Activated effector memory CD4-positive, alpha-beta T cell treated with Interleukin-2 at 50 U/mL for 16 hours (primary cell): ENCODE results near the gene COL13A1.

Source experiments
- DNase-seq: peaks from one replicate; pipeline ENCODE4 v3.0.0-alpha.2; 2020

COL13A1 gene

GRCh38 chr10:69848454-69848853 is 46.7 kb downstream of the COL13A1 start:
- no peak for DNase-seq

GRCh38 chr10:69849825-69850224 is 48.1 kb downstream of the COL13A1 start:
- DNase-seq, result no peak

GRCh38 chr10:69850440-69850839 is 48.7 kb downstream of the COL13A1 start:
- no peak for DNase-seq

- DNase-seq, result no peak
These were observed 49.6 kb downstream of the COL13A1 start for GRCh38 chr10:69851306-69851705.

- no peak for DNase-seq
These were observed 51.4 kb downstream of the COL13A1 start for GRCh38 chr10:69853064-69853463.

GRCh38 chr10:69854511-69855345 is 53.0 kb downstream of the COL13A1 start:
- no peak for DNase-seq

- no peak for DNase-seq
These were observed 53.8 kb downstream of the COL13A1 start for GRCh38 chr10:69855346-69856111.

GRCh38 chr10:69856601-69857166 is 55.0 kb downstream of the COL13A1 start:
- DNase-seq, result no peak

- DNase-seq, result no peak
These were observed 56.5 kb downstream of the COL13A1 start for GRCh38 chr10:69858201-69858600.

- no peak for DNase-seq
These were observed 58.6 kb downstream of the COL13A1 start for GRCh38 chr10:69860271-69860670.

GRCh38 chr10:69861251-69862240 is 59.8 kb downstream of the COL13A1 start:
- DNase-seq, result no peak

GRCh38 chr10:69862882-69863530 is 61.3 kb downstream of the COL13A1 start:
- DNase-seq, result no peak

- DNase-seq, result no peak
These were observed 61.9 kb downstream of the COL13A1 start for GRCh38 chr10:69863580-69863979.

GRCh38 chr10:69864321-69864720 is 62.6 kb downstream of the COL13A1 start:
- DNase-seq, result no peak

GRCh38 chr10:69865450-69865849 is 63.7 kb downstream of the COL13A1 start:
- no peak for DNase-seq

- no peak for DNase-seq
These were observed 64.6 kb downstream of the COL13A1 start for GRCh38 chr10:69866246-69866687.

GRCh38 chr10:69866688-69867461 is 65.2 kb downstream of the COL13A1 start:
- DNase-seq, result no peak

- DNase-seq, result no peak
These were observed 66.2 kb downstream of the COL13A1 start for GRCh38 chr10:69867699-69868558.

- no peak for DNase-seq
These were observed 67.1 kb downstream of the COL13A1 start for GRCh38 chr10:69868821-69869220.
